ENCODE data around the gene CCL1. TPM values are rescaled to one million over a fixed set of nuclear protein-coding genes. Genes with fewer than 3 reads are reported as not detected.

Gene CCL1
- total RNA-seq, 1 experiment from 2014 or later: not detected

GRCh38 chr17:34403006-34403405, 40.0 kb upstream of the CCL1 start:
- POLR2A ChIA-PET: no interaction called here
- H3K36me3 ChIP-seq (ENCODE audit: control insufficient read depth, insufficient read depth, low read length): no peaks in the 10 kb centered on the region
- no peaks in the 10 kb centered on the region for H3K4me1 ChIP-seq (ENCODE audit: control insufficient read depth, insufficient read depth, low read length)
- H3K9me3 ChIP-seq (ENCODE audit: control insufficient read depth, insufficient read depth, low read depth, low read length): no peaks in the 10 kb centered on the region
- no peak for TF ChIP-seq TCF7L2 (IDR thresholded peaks at IDR 0.05; ENCODE audit: low read depth, low read length)
- no peak for TF ChIP-seq CTCF (IDR thresholded peaks at IDR 0.05)
- TF ChIP-seq SIN3A (IDR thresholded peaks at IDR 0.05; ENCODE audit: borderline replicate concordance, insufficient read depth, low read depth, low read length): no peak
- TF ChIP-seq REST (IDR thresholded peaks at IDR 0.05; ENCODE audit: insufficient read depth in 1 of 2, low read depth in 2 of 2, low read length in 1 of 2): no peak
- H3K27me3 ChIP-seq (ENCODE audit: control insufficient read depth, insufficient read depth, low read length): 0 out of 2 replicates have a peak, but pooled peaks cover 4% of the 10 kb centered on the region
- intact Hi-C loops (cut with micrococcal nuclease; ENCODE audit: unreplicated experiment) (no loop called here), in situ Hi-C loops (cut with HindIII; ENCODE audit: low pct_unique_long_range_greater_than_20kb, low sequenced_read_pairs) (no loop called here)
- H3K27ac ChIP-seq (ENCODE audit: low read length): no peak overlapping the region
- DNase-seq (ENCODE audit: low read depth, low spot score) (no peak), ATAC-seq (no peak)
- BruUV-seq (replicated peaks): no TSS peak
- no peak overlapping the region for H3K4me3 ChIP-seq (ENCODE audit: low read depth in 2 of 2, low read length in 2 of 2)
- CTCF ChIA-PET: no interaction called here

GRCh38 chr17:34401165-34401564, 38.1 kb upstream of the CCL1 start:
- BruUV-seq (replicated peaks): no TSS peak
- CTCF ChIA-PET: no interaction called here
- Histone ChIP-seq H3K9me3 (ENCODE audit: control insufficient read depth, insufficient read depth, low read depth, low read length) (no peaks in the 10 kb centered on the region), H3K4me3 (ENCODE audit: low read depth in 2 of 2, low read length in 2 of 2) (no peak overlapping the region), H3K36me3 (ENCODE audit: control insufficient read depth, insufficient read depth, low read length) (no peaks in the 10 kb centered on the region), H3K27me3 (ENCODE audit: control insufficient read depth, insufficient read depth, low read length) (no peaks in the 10 kb centered on the region), H3K4me1 (ENCODE audit: control insufficient read depth, insufficient read depth, low read length) (no peaks in the 10 kb centered on the region), H3K27ac (ENCODE audit: low read length) (no peak overlapping the region)
- ATAC-seq: no peak
- in situ Hi-C loops (cut with HindIII; ENCODE audit: low pct_unique_long_range_greater_than_20kb, low sequenced_read_pairs) (no loop called here), intact Hi-C loops (cut with micrococcal nuclease; ENCODE audit: unreplicated experiment) (no loop called here)
- no peak for DNase-seq (ENCODE audit: low read depth, low spot score)
- POLR2A ChIA-PET: no interaction called here
- TF ChIP-seq POLR2AphosphoS5 (IDR thresholded peaks at IDR 0.05; ENCODE audit: low read depth, low read length): no peak
- no peak for TF ChIP-seq REST (IDR thresholded peaks at IDR 0.05; ENCODE audit: insufficient read depth in 1 of 2, low read depth in 2 of 2, low read length in 1 of 2)
- TF ChIP-seq SIN3A (IDR thresholded peaks at IDR 0.05; ENCODE audit: borderline replicate concordance, insufficient read depth, low read depth, low read length): no peak
- TF ChIP-seq CTCF (IDR thresholded peaks at IDR 0.05): no peak
- no peak for TF ChIP-seq TCF7L2 (IDR thresholded peaks at IDR 0.05; ENCODE audit: low read depth, low read length)
